Gastrocnemius medialis (tissue), 4 donors: Measurements from ENCODE around the gene MTHFD2L. TPM values are rescaled to one million over a fixed set of nuclear protein-coding genes. Genes with fewer than 3 reads are reported as not detected.
A peak's percentile ranks its signal among the peaks of the same experiment; 100 is the strongest.

Experiments used
- ATAC-seq, 2 donors: fragments of 150-250 bp; one replicate each; pipeline ENCODE4 v1.9.1; 2016
- DNase-seq, 2 donors: peaks; one replicate each; pipeline ENCODE4 v3.0.0-alpha.2; 2019
- H3K27ac ChIP-seq, 4 donors: fragments of 200-600 bp; sonication (generic); 1 replicate in 1 of 4; 2 replicates in 3 of 4; pipeline ENCODE4 v1.5.1; 2016 to 2018; ENCODE audit warnings: mild to moderate bottlenecking in 2 of 4, moderate library complexity in 1 of 4
- H3K27me3 ChIP-seq, 3 donors: fragments of 200-600 bp; sonication (generic) in 2 of 3; 1 replicate in 1 of 3; 2 replicates in 2 of 3; pipeline versions ENCODE4 v1.5.1 to v1.6.0; 2016 to 2019; ENCODE audit warnings: mild to moderate bottlenecking in 1 of 3, moderate library complexity in 1 of 3
- H3K36me3 ChIP-seq, 2 donors: fragments of 200-600 bp; sonication (generic) in 1 of 2; one replicate each; pipeline ENCODE4 v1.5.1; 2017 to 2018
- H3K4me1 ChIP-seq, 2 donors: fragments of 200-600 bp; sonication (generic) in 1 of 2; one replicate each; pipeline ENCODE4 v1.5.1; 2016 to 2017; ENCODE audit warnings: mild to moderate bottlenecking in 2 of 2
- H3K4me3 ChIP-seq, 4 donors: fragments of 200-600 bp; sonication (generic) in 3 of 4; 1 replicate in 1 of 4; 2 replicates in 3 of 4; pipeline ENCODE4 v1.5.1; 2016 to 2019; ENCODE audit warnings: mild to moderate bottlenecking in 2 of 4
- H3K9me3 ChIP-seq, 3 donors: fragments of 200-600 bp; sonication (generic) in 2 of 3; 1 replicate in 1 of 3; 2 replicates in 2 of 3; pipeline ENCODE4 v1.5.1; 2016 to 2019
- CTCF ChIP-seq, 5 experiments: fragments of 450-650 bp in 3 of 5; fragments of 200-600 bp in 2 of 5; sonication (generic) in 2 of 5; IDR thresholded peaks in 4 of 5; conservative IDR thresholded peaks in 1 of 5; 1 replicate in 4 of 5; 2 replicates in 1 of 5; pipeline ENCODE4 v1.5.1; 2016 to 2019; ENCODE audit warnings: antibody characterized with exemption in 5 of 5, mild to moderate bottlenecking in 3 of 5, moderate library complexity in 3 of 5
- POLR2A ChIP-seq, 2 donors: fragments of 450-650 bp; IDR thresholded peaks; one replicate each; pipeline ENCODE4 v1.6.1; 2017; ENCODE audit warnings: antibody characterized with exemption in 2 of 2, mild to moderate bottlenecking in 2 of 2, moderate library complexity in 2 of 2
- in situ Hi-C, 4 donors: fragments of 200-750 bp; cut with MboI; loops; one replicate each; pipeline versions ENCODE4 v1.15.0 to v1.8.0; 2017; ENCODE audit warnings: low sequenced_read_pairs in 4 of 4
- intact Hi-C: fragments of 100-400 bp; cut with DNase I; formaldehyde crosslinking; loops from one replicate; pipeline ENCODE4 v1.15.1; 2023; ENCODE audit warnings: low total_unique reads
- total RNA-seq, 4 donors: library from RNA; depleted of rRNA; stranded (reverse); fragments of >200 nt; gene quantifications; one replicate each; pipeline versions ENCODE4 v1.1.0 to v1.2.3, GENCODE V29; 2016

Gene MTHFD2L
- total RNA-seq, 4 donors from 2014 or later, result 7.0 to 11.0 (median 7.8) TPM

GRCh38 chr4:74266081-74266480 is 108.2 kb downstream of the MTHFD2L start:
- intact Hi-C loops, result no loop called here
- no peaks in the 10 kb centered on the region for H3K36me3 ChIP-seq
- no peak overlapping the region for H3K27ac ChIP-seq
- ATAC-seq (no peak), DNase-seq (no peak)
- no peak overlapping the region for H3K4me3 ChIP-seq
- no peaks in the 10 kb centered on the region for H3K9me3 ChIP-seq
- in situ Hi-C loops, result no loop called here
- no peak for TF ChIP-seq POLR2A (IDR thresholded peaks at IDR 0.05)
- TF ChIP-seq CTCF (IDR thresholded peaks at IDR 0.05 in 4 of 5, conservative IDR thresholded peaks at IDR 0.05 in 1 of 5), result no peak
- no peaks in the 10 kb centered on the region for H3K27me3 ChIP-seq
- H3K4me1 ChIP-seq, result peaks cover 0 to 5% of the 10 kb centered on the region in 2 donors

GRCh38 chr4:74267998-74268606 is 110.2 kb downstream of the MTHFD2L start:
- Histone ChIP-seq H3K9me3 (no peaks in the 10 kb centered on the region), H3K27me3 (no peaks in the 10 kb centered on the region), H3K4me3 (no peak overlapping the region), H3K36me3 (no peaks in the 10 kb centered on the region), H3K27ac (no peak overlapping the region), H3K4me1 (peaks cover 0 to 5% of the 10 kb centered on the region in 2 donors)
- DNase-seq (no peak), ATAC-seq (peak in 1 of 2 donors; percentile 51)
- in situ Hi-C loops (no loop called here), intact Hi-C loops (no loop called here)
- TF ChIP-seq POLR2A (IDR thresholded peaks at IDR 0.05) (no peak), CTCF (IDR thresholded peaks at IDR 0.05 in 4 of 5, conservative IDR thresholded peaks at IDR 0.05 in 1 of 5) (no peak)

DNA sequence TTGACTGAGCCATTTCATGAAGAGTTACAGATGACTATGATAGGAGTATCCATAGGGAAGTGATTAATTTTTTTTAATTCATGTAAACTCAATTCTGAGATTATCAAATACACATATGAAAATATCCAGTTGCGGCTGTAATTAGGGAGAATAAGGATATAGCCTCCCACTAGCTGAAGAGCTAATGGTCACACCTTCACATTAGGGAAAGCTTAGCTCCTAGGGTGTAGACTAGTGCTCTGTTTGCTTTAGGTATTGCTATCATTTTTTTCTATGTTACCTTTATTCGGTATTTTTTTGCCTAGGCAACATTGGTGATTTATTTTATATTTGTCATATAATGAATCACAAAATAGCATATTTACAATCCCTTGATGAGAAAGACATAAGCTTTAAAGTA is 110.7 kb downstream of the MTHFD2L start:
- H3K4me3 ChIP-seq, result no peak overlapping the region
- ATAC-seq (no peak), DNase-seq (no peak)
- in situ Hi-C loops (no loop called here), intact Hi-C loops (no loop called here)
- no peaks in the 10 kb centered on the region for H3K9me3 ChIP-seq
- TF ChIP-seq POLR2A (IDR thresholded peaks at IDR 0.05) (no peak), CTCF (IDR thresholded peaks at IDR 0.05 in 4 of 5, conservative IDR thresholded peaks at IDR 0.05 in 1 of 5) (no peak)
- H3K27me3 ChIP-seq, result no peaks in the 10 kb centered on the region
- H3K36me3 ChIP-seq, result no peaks in the 10 kb centered on the region
- H3K4me1 ChIP-seq, result peaks cover 0 to 1% of the 10 kb centered on the region in 2 donors
- H3K27ac ChIP-seq, result no peak overlapping the region

DNA sequence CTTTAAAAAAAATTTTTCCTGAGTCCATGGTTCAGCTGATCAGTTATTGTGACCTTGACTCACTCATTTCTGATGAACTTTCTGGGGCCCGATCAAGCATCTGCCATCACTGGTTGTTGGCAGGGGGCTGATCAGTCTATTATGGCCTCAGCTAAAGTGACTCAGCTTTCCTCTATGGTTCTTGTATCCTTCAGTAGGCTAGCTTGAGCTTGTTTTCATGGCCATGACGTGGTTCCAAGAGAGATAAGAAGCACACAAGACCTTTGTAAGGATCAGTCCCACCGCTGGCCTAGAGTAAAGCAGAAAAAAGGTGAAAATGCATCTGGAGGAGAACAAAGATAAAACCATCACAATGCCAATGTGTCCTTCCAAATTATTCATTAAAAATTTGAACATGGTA is 120.6 kb downstream of the MTHFD2L start:
- no peak overlapping the region for H3K27ac ChIP-seq
- H3K9me3 ChIP-seq, result no peaks in the 10 kb centered on the region
- no peaks in the 10 kb centered on the region for H3K27me3 ChIP-seq
- TF ChIP-seq CTCF (IDR thresholded peaks at IDR 0.05 in 4 of 5, conservative IDR thresholded peaks at IDR 0.05 in 1 of 5), result no peak
- TF ChIP-seq POLR2A (IDR thresholded peaks at IDR 0.05), result no peak
- in situ Hi-C loops (no loop called here), intact Hi-C loops (no loop called here)
- H3K36me3 ChIP-seq, result no peaks in the 10 kb centered on the region
- no peak overlapping the region for H3K4me3 ChIP-seq
- no peaks in the 10 kb centered on the region for H3K4me1 ChIP-seq
- DNase-seq (no peak), ATAC-seq (no peak)

DNA sequence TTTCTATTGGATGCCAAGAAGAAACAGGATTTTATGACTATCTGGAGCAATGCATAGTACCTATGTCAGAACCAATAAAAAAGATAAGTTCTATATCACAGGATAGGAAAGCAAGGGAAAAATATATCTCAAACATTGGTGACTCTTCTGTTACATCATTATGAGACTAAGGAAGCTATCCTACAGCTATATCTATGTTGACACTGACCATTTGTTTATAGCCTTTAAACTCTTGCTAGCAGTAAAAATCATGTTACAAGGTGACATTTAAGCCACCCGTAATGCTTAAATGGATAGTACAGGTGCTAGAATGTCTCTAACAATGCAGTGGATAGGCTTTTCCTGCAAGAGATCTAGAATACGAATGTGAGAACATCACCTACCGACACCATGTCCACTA is 121.8 kb downstream of the MTHFD2L start:
- ATAC-seq, result no peak
- Histone ChIP-seq H3K27ac (no peak overlapping the region), H3K4me3 (no peak overlapping the region), H3K4me1 (no peaks in the 10 kb centered on the region), H3K9me3 (no peaks in the 10 kb centered on the region), H3K36me3 (no peaks in the 10 kb centered on the region), H3K27me3 (no peaks in the 10 kb centered on the region)
- intact Hi-C loops, result no loop called here
- DNase-seq, result no peak
- TF ChIP-seq POLR2A (IDR thresholded peaks at IDR 0.05) (no peak), CTCF (IDR thresholded peaks at IDR 0.05 in 4 of 5, conservative IDR thresholded peaks at IDR 0.05 in 1 of 5) (no peak)
- in situ Hi-C loops, result no loop called here
